ENCODE results near the gene MED12. TPM values are rescaled to one million over a fixed set of nuclear protein-coding genes. Genes with fewer than 3 reads are reported as not detected.

The MED12 gene
- total and polyA plus RNA-seq, 10 of the 15 experiments (the other 5 are each of a cell fraction or from before 2014, with no cell fraction given), result 0.68 to 28.5 (median 13.7) TPM

- TF ChIP-seq CTCF (IDR thresholded peaks at IDR 0.05 in 2 of 3, conservative IDR thresholded peaks at IDR 0.05 in 1 of 3; ENCODE audit: control insufficient read depth in 2 of 3, extremely low read depth in 1 of 3, insufficient read depth in 1 of 3, low read depth in 3 of 3, low read length in 3 of 3), result 0 out of 6 replicates have a peak, but pooled peaks of 2 of the 3 experiments have one; percentile 3 to 4
- TF ChIP-seq SMC3 (IDR thresholded peaks at IDR 0.05; ENCODE audit: borderline replicate concordance, low read length), result no peak
- TF ChIP-seq JUND (IDR thresholded peaks at IDR 0.05; ENCODE audit: low read depth, low read length), result no peak
- TF ChIP-seq RELA (IDR thresholded peaks at IDR 0.05; ENCODE audit: borderline replicate concordance, partially characterized antibody), result no peak
- TF ChIP-seq RAD21 (IDR thresholded peaks at IDR 0.05; ENCODE audit: insufficient read depth, low read depth, low read length), result 0 out of 2 replicates have a peak, but pooled peaks have one; percentile 5
- no peak for TF ChIP-seq ZNF217 (IDR thresholded peaks at IDR 0.05)
- TF ChIP-seq SPI1 (IDR thresholded peaks at IDR 0.05; ENCODE audit: borderline replicate concordance, insufficient read depth, low read depth, low read length), result no peak
- TF ChIP-seq GABPA (IDR thresholded peaks at IDR 0.05; ENCODE audit: low read depth), result no peak
- no peak for TF ChIP-seq ZBTB33 (IDR thresholded peaks at IDR 0.05)
- TF ChIP-seq RAD51 (IDR thresholded peaks at IDR 0.05), result no peak
Measured at GRCh38 chrX:71100581-71101505, 17.6 kb upstream of the MED12 start (continued).
